HepG2 (cell line): ENCODE measurements around the gene ESR2. TPM values are rescaled to one million over a fixed set of nuclear protein-coding genes. Genes with fewer than 3 reads are reported as not detected.

ENCODE experiments used
- ATAC-seq: fragments of 200-7000 bp; cut with Tn5 transposase; 3 replicates; pipeline ENCODE4 v1.9.1; 2020; ENCODE audit warnings: mild to moderate bottlenecking, moderate library complexity
- BruUV-seq: library from RNA; stranded (reverse); fragments of 400-500 nt; replicated peaks from 2 replicates; lab custom pipeline; 2021; lab: Mats Ljungman, UMichigan
- CTCF ChIA-PET: fragments of 300-600 bp; formaldehyde crosslinking; extraction: SDS; loops from one replicate; lab custom pipeline; 2021; ENCODE audit warnings: low total read pairs, inconsistent platforms, low intra/inter-chr PET ratio; lab: Yijun Ruan, JAX
- POLR2A ChIA-PET: fragments of 350-600 bp; sonication (Branson Sonifier 250); formaldehyde crosslinking; loops from one replicate; lab custom pipeline; 2020; ENCODE audit warnings: antibody characterized with exemption, inconsistent platforms; lab: Yijun Ruan, JAX
- DNase-seq: peaks from one replicate; pipeline ENCODE4 v3.0.0-alpha.2; 2015; ENCODE audit warnings: low spot score
- FAIRE-seq: peaks from 3 replicates; lab custom pipeline; 2011; peaks lifted over from hg19 to GRCh38; lab: Jason Lieb, UNC
- H2AFZ ChIP-seq: one replicate; pipeline ENCODE4 v1.6.1; 2011; ENCODE audit warnings: low read length, inconsistent platforms
- H3K27ac ChIP-seq: fragments of 300-600 bp; 3 replicates; pipeline ENCODE4 v1.8.0; 2011; ENCODE audit warnings: mixed run types, mild to moderate bottlenecking, mixed read lengths, low read length, inconsistent platforms; ENCODE audit not compliant: insufficient read depth; ENCODE audit errors: extremely low read length
- H3K27me3 ChIP-seq, 2 experiments: fragments of 200-600 bp in 1 of 2; 2 replicates in 1 of 2; 3 replicates in 1 of 2; pipeline versions ENCODE4 v1.6.0 to v1.8.0; 2011; ENCODE audit warnings: low read length in 2 of 2, mild to moderate bottlenecking in 2 of 2, moderate library complexity in 2 of 2, inconsistent platforms in 1 of 2; ENCODE audit not compliant: insufficient read depth in 2 of 2, control insufficient read depth in 1 of 2
- H3K36me3 ChIP-seq, 2 experiments: fragments of 200-600 bp in 1 of 2; replicated peaks in 1 of 2; 2 replicates in 1 of 2; 3 replicates in 1 of 2; pipeline versions ENCODE4 v1.5.1 to v1.8.0; 2011; ENCODE audit warnings: low read length in 2 of 2, inconsistent platforms in 1 of 2; ENCODE audit not compliant: insufficient read depth in 2 of 2, control insufficient read depth in 1 of 2
- H3K4me1 ChIP-seq: 2 replicates; pipeline ENCODE4 v1.5.1; 2012; ENCODE audit warnings: low read length, inconsistent platforms; ENCODE audit not compliant: insufficient read depth
- H3K4me2 ChIP-seq: 2 replicates; pipeline ENCODE4 v1.6.0; 2011; ENCODE audit warnings: low read depth, low read length, inconsistent platforms
- H3K4me3 ChIP-seq, 3 experiments: fragments of 200-600 bp in 1 of 3; sonication (generic), shearing (Covaris generic) in 1 of 3; replicated peaks in 1 of 3; 2 replicates each; pipeline ENCODE4 v1.5.1; 2011 to 2016; ENCODE audit warnings: low read length in 3 of 3, inconsistent platforms in 2 of 3, low read depth in 2 of 3, mild to moderate bottlenecking in 2 of 3, control low read depth in 1 of 3, mixed read lengths in 1 of 3; ENCODE audit not compliant: insufficient read depth in 1 of 3
- H3K79me2 ChIP-seq: one replicate; pipeline ENCODE4 v1.6.1; 2011; ENCODE audit warnings: low read length, inconsistent platforms; ENCODE audit not compliant: insufficient read depth
- H3K9ac ChIP-seq: 2 replicates; pipeline ENCODE4 v1.6.0; 2011; ENCODE audit warnings: mild to moderate bottlenecking, low read depth, low read length, inconsistent platforms; ENCODE audit not compliant: insufficient read depth
- H3K9me3 ChIP-seq: 2 replicates; pipeline ENCODE4 v1.5.1; 2012; ENCODE audit warnings: mild to moderate bottlenecking, low read length
- H4K20me1 ChIP-seq: 2 replicates; pipeline ENCODE4 v1.6.0; 2011; ENCODE audit warnings: inconsistent platforms, mild to moderate bottlenecking, low read length, moderate library complexity; ENCODE audit not compliant: insufficient read depth
- ATF5 ChIP-seq: sonication (generic); formaldehyde crosslinking; IDR thresholded peaks from 2 replicates; pipeline ENCODE4 v1.4.0; 2020; ENCODE audit warnings: mild to moderate bottlenecking, low read depth, missing genetic modification reagents
- ATF6 ChIP-seq: sonication (generic); formaldehyde crosslinking; conservative IDR thresholded peaks from 2 replicates; pipeline ENCODE4 v1.4.0; 2020; ENCODE audit warnings: missing genetic modification reagents
- CEBPZ ChIP-seq: IDR thresholded peaks from 2 replicates; pipeline ENCODE4 v1.6.1; 2012; ENCODE audit warnings: low read length, improper control_type of control experiment
- DDIT3 ChIP-seq: sonication (generic); formaldehyde crosslinking; IDR thresholded peaks from 2 replicates; pipeline ENCODE4 v1.4.0; 2020; ENCODE audit warnings: mild to moderate bottlenecking, missing genetic modification reagents
- KDM5A ChIP-seq: fragments of 200-600 bp; sonication (generic); IDR thresholded peaks from 2 replicates; pipeline ENCODE4 v1.7.0; 2018; ENCODE audit warnings: antibody characterized with exemption, mild to moderate bottlenecking, low read length, borderline replicate concordance
- POLR2A ChIP-seq, 2 experiments: IDR thresholded peaks; 2 replicates each; pipeline ENCODE4 v1.6.1; 2011; ENCODE audit warnings: low read depth in 2 of 2, low read length in 2 of 2, mild to moderate bottlenecking in 1 of 2, moderate library complexity in 1 of 2; ENCODE audit not compliant: insufficient read depth in 1 of 2
- TCF7 ChIP-seq: sonication (generic); IDR thresholded peaks from 2 replicates; pipeline ENCODE4 v1.6.1; 2016; ENCODE audit warnings: antibody characterized with exemption, low read depth
- TFDP2 ChIP-seq: sonication (generic); formaldehyde crosslinking; IDR thresholded peaks from 2 replicates; pipeline ENCODE4 v1.4.0; 2020; ENCODE audit warnings: missing genetic modification reagents
- ZNF20 ChIP-seq: sonication (generic); formaldehyde crosslinking; IDR thresholded peaks from 2 replicates; pipeline ENCODE4 v1.4.0; 2020; ENCODE audit warnings: mild to moderate bottlenecking, moderate library complexity, missing genetic modification reagents
- WGBS: methylation state at CpG from one replicate; pipeline ENCODE4 v1.1.6; 2017; ENCODE audit warnings: low lambda C conversion rate; 5-methylcytosine and 5-hydroxymethylcytosine counted together
- in situ Hi-C: cut with HindIII; loops from 2 replicates; pipeline ENCODE4 v1.10.0; 2017; ENCODE audit warnings: low pct_unique_long_range_greater_than_20kb; ENCODE audit not compliant: extremely low pct_ligation_motif_present
- intact Hi-C: fragments of 100-400 bp; cut with micrococcal nuclease; formaldehyde crosslinking; loops from one replicate; pipeline ENCODE4 v1.10.0; 2022; ENCODE audit not compliant: unreplicated experiment
- polyA plus RNA-seq, 8 experiments: library from polyadenylated mRNA; depleted of rRNA in 3 of 8; stranded (reverse) in 7 of 8; unstranded in 1 of 8; fragments of >200 nt; fragmentation: Illumina TruSeq in 4 of 8; extraction: Trizol in 4 of 8; gene quantifications; 2 replicates each; pipeline versions ENCODE4 v1.2.1 to v1.2.3, GENCODE V29; 2011 to 2016; ENCODE audit warnings: low read depth in 4 of 8, missing spikeins in 1 of 8, mixed read lengths in 1 of 8; ENCODE audit not compliant: insufficient read depth in 1 of 8
- total RNA-seq, 5 experiments: library from RNA; depleted of rRNA; stranded (reverse); fragments of >200 nt; fragmentation: Illumina TruSeq; extraction: Trizol; gene quantifications; 2 replicates each; pipeline ENCODE4 v1.2.3, GENCODE V29; 2016; ENCODE audit warnings: low read depth in 1 of 5

ESR2 gene
- total and polyA plus RNA-seq, 2 of the 13 experiments (the other 11 are each of a cell fraction or from before 2014, with no cell fraction given) = 0.01 to 0.04 TPM

GRCh38 chr14:64217834-64218233 lies 76.3 kb downstream of the ESR2 start:
- no peak overlapping the region for H2AFZ ChIP-seq
- ATAC-seq = no peak
- ChIA-PET CTCF (no interaction called here), POLR2A (no interaction called here)
- peaks cover 0 to 12% of the 10 kb centered on the region in 2 experiments; a peak in 1 of 5 replicates for H3K36me3 ChIP-seq
- WGBS = 98% methylated on average over 7 of the region's 7 CpGs
- H3K4me2 ChIP-seq = no peak overlapping the region
- BruUV-seq = no TSS peak
- H4K20me1 ChIP-seq = no peaks in the 10 kb centered on the region
- H3K4me3 ChIP-seq = no peak overlapping the region
- H3K79me2 ChIP-seq = no peaks in the 10 kb centered on the region
- in situ Hi-C loops = no loop called here
- TF ChIP-seq TCF7 = no peak
- no peak for TF ChIP-seq DDIT3
- TF ChIP-seq TFDP2 (CRISPR knock-in tag) = no peak
- TF ChIP-seq ATF6 (CRISPR knock-in tag) = no peak
- TF ChIP-seq CEBPZ = no peak
- TF ChIP-seq ATF5 (CRISPR knock-in tag) = no peak
- no peak for TF ChIP-seq KDM5A
- TF ChIP-seq POLR2A (IDR thresholded peaks at IDR 0.05; ENCODE audit: insufficient read depth in 1 of 2, low read depth in 2 of 2, low read length in 2 of 2) = no peak
- TF ChIP-seq ZNF20 (CRISPR knock-in tag) = no peak
- H3K27ac ChIP-seq = no peak overlapping the region
- H3K9ac ChIP-seq = no peak overlapping the region
- intact Hi-C loops = no loop called here
- no peaks in the 10 kb centered on the region for H3K27me3 ChIP-seq
- no peaks in the 10 kb centered on the region for H3K9me3 ChIP-seq
- H3K4me1 ChIP-seq = no peaks in the 10 kb centered on the region
- no peak for DNase-seq
- no peak for FAIRE-seq
